A172 (cell line): ENCODE data around the gene TMEM33. TPM values are rescaled to one million over a fixed set of nuclear protein-coding genes. Genes with fewer than 3 reads are reported as not detected.

Source experiments
- DNase-seq: peaks from one replicate; pipeline ENCODE4 v3.0.0-alpha.2; 2015; ENCODE audit warnings: low spot score
- total RNA-seq: library from RNA; depleted of rRNA; stranded (reverse); fragments of >200 nt; shearing (Covaris generic); gene quantifications from 2 replicates; pipeline ENCODE4 v1.2.3, GENCODE V29; 2014; rRNA removed

The TMEM33 gene
- total RNA-seq, 1 experiment from 2014 or later, result 60.4 TPM

DNA sequence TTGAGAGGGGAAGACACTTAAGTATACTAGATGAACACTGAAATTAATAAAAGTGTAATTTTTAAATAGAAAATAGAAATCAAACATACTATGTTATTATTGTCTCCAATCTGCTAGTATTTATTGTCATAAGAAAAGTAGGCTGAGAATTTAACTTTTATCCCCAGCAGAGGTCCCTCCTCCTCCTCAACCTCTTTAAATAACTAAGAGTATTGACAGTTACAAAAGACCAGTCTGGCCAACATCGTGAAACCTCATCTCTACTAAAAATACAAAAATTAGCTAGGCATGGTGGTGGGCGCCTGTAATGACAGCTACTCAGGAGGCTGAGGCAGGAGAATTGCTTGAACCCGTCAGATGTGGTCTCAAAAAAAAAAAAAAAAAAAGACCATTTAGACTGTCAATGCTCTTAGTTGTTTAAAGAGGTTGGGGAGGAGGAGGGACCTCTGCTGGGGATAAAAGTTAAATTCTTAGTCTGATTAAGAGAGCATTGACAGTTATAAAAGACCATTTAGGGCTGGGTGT lies 59.3 kb downstream of the TMEM33 start:
- no peak for DNase-seq

DNA sequence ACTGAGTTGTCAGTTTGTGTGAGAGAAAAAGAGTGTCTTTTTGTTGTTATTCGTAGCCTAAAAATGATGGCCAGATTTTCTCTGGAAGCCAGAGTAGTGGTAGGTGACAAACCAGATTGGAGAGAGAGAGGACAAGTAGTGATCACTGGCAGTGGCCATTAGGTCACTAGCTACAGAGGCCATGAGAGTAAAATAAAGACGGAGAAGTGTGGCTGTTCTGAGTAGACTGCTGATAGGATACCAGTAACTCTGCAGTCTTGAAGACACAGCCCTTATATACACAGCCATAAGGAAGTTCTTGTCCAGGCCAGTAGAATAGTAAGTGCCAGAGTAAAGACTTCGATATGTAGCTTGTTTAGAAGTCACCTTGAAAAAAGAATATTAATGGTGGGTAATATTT lies 62.8 kb downstream of the TMEM33 start:
- no peak for DNase-seq

DNA sequence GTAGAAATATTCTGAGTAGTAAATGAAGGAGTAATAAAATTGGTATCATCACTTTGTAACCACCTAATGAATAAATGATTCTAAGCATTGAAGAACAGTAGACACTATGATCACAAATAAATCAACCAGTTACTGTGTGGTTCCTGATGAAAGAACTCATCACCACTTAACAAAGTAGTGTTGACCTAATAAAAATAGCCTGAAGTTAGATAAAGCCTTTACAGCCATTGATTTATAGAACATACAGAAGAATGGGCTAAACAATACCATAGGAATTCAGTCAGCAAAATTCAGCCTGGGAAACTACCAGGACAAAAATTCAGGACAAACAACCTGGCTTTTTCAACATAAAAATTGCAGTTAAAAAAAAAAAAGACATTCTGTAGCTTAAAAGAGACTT lies 64.1 kb downstream of the TMEM33 start:
- no peak for DNase-seq

DNA sequence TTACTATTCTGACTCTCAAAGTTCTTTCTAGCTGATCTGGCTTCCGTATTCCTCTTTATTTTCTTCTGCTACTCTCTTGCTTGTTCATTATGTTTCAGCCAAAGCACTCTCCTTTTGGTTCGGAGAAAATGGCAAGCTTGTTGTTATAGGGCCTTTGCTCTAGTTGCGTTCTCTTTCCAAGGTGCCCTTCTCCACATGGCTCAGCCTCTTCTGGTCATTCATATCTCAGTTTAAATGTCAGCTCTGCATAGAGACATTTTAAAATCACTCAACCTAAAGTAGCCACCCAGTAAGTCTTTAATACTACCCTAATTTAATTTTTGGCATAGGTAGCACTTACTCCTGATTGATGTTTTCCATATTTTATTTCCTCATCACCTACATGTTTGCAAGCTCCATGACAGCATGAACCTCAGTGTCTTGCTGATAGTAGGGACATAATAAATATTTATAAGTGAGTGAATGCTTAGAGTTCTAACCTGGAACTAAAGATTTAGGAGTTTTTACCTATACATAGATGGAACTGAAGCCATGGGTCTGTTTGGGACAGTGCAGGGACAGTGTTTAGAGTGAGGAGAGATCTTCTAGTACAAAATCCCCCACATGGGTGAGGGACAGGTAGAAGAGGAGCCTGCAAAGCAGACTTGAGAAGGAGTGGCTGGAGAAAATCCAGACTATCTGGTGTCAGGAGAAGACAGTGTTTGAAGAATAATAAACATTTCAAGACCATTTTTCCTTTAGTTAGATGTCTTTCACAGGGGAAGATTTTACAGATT lies 73.0 kb downstream of the TMEM33 start:
- DNase-seq, result no peak

Other genes with a start within 250 kb of the TMEM33 start
- not detected in 2 replicates for gene PHOX2B, start 186.7 kb upstream of the TMEM33 start, total RNA-seq
- gene DCAF4L1, start 46.3 kb downstream of the TMEM33 start, total RNA-seq, result not detected in 2 replicates
- gene SLC30A9, start 55.1 kb downstream of the TMEM33 start, total RNA-seq, result 96.8 and 105 TPM in 2 replicates
- gene BEND4, start 217.2 kb downstream of the TMEM33 start, total RNA-seq, result 0.22 and 0.36 TPM in 2 replicates